NCI-H2107 treated with DMSO at 0.1 percent for 48 hours (cell line): Measurements from ENCODE around the gene TSHZ3.

Experiments used
- DNase-seq: peaks from one replicate; lab custom pipeline; 2025; ENCODE audit not compliant: unreplicated experiment; lab: John Stamatoyannopoulos, UW

TSHZ3 gene

DNA sequence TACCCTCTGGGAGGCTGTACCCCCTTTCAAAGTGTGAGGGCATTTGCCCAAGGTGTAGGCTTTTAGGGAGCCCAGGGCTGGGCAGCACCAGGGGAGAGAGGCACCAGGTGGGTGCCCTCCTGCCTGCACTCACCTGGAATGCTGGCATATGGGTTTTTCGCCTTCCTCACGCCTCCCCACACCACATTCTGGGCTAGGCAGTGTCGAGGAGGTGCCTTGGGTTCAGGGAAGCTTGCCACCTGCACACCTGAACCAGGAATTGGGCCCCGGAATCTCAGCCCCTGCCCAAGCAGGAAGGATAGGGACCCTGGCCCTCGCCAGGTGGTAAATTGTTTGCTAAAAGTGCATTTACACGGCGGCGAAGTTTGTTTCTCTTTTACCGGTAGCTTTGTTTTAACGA, 5.1 kb upstream of the TSHZ3 start:
- no peak for DNase-seq

DNA sequence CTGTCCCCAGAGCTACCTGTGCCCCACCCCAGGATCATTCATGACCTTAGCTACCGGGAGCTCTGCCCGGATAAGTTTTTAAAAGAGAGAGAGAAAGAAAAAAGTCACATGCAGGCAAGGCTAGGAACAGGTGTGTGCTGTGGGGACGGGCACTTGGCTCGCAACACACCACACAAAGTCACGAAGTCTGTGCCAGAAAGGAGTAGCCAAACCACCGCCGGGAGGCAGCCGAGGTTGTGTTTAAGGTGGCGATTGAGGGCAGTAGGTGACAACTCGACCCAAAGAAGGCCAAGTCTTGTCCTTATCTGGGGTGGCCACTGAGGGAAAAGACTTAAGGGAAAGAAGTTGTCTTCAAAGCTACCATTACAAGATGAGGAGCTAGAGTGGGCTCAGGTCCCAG, 4.6 kb upstream of the TSHZ3 start:
- no peak for DNase-seq

DNA sequence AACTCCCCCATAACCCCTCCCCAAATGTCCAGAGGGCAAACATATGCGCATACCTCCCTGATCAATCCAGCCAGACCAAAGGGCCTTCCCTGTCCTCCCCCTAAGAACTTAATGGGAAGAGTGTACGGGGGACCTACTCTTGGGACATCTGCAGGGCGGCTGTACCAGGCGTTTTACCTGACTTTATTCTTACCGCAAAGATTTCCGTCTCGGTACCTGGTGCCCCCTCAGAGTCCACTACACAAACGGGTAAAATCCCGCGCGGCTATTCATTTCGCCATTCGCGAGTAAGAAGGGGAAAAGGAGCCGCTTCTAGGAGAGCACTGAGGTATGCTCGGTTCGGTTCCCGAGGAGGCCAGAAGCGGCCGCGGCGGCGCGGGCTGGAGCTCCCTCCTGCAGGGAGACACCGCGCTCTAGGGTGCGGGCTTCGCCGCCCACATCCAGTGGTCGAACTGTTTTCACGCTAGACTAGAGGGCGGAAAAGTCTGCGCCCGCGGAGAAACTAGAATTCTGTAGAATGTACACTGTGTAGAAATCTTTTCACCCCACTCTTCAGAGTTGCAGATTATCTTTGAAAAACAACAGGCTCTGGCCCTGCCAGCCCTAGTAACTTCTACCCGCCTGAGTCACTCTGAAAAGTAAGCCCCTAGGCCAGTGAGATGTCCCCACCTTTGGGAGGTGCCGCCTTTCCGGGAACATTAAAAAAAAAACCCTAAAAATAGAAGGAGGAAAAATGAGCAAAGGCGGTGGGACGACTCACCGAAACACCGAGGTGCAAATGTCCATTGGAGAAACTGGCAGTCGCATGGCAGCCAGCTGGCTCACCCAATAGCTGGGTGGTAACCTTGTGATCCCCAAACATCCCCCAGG, 3.8 kb upstream of the TSHZ3 start:
- no peak for DNase-seq

DNA sequence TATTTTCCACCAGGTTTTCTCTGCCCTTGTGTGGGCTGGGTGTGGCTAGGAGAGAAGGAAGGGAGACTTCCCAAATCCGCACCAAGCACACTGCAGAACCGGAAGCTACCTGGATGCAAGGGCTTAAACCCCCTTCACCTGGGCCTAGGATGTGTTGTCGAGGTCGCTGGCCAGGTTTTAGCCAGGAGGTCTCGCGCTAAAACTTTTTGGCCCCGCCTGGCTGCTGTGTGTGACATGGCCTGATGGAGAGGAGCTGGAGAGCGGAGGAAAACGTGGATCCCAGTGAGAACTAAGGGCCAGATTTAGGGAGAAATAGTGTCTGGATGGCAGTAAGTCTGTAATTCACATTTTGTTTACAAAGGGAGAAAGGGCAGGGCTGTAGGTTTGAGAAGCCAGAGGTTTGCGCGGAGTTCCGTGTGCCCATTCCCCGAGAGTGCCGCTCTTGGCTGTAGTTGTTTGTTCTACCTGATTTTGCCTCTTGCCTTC, 3.1 kb upstream of the TSHZ3 start:
- DNase-seq: no peak

DNA sequence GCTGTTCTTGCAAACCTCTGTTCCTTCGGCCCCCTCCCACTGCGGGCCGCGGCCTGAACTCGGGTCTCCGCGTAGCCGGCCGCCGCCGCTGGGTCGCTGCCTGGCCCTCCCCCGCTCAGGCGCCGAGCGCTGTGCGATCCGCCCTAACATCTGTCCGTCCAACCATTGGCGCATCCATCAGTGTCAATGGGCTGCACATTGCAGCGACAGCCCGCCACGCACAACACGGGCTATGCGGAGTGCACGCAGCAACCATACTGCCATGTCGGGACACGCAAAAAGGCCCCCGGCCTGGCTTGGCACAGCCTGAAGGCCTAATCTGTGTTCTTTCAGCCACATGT, 2.6 kb upstream of the TSHZ3 start:
- DNase-seq: no peak

DNA sequence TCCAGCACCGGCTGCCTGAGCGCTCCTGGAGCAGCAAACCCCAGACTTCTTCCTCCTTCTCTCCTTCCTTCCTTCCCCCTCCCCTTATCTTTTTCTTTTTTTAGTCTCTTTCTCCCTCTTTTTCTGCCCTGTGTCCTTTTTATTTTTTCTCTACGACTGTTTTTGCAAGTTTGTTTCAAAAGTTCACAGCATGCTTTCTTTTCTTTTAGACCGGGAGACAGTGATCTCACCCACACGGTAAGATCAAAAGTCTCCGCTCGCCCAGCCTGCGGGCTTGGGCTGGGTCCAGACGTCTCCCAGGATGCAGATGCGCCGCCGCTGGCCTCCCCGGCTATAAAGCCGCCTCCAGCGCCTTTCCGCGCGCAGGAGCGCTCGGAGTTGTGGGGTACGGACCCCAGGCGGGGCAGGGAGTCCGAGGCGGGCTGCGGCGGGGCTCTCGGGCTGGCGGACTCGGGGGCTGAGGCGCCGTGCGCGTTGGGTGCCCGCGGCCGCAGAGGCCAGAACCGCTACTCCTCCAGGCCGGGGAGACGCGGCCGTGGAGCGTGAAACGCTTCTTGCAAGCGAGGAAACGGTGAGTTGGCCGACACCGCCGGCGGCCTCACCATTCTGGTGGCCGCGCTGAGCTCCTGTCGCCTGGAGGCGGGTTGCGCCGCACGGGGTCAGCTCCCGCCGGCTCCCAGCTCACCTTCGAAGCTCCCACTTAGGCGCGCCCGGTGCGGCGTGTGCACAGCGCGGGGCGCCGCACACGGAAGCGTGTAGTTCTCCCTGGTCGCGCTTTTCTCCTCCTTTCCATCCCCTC, 2.0 kb upstream of the TSHZ3 start:
- no peak for DNase-seq

DNA sequence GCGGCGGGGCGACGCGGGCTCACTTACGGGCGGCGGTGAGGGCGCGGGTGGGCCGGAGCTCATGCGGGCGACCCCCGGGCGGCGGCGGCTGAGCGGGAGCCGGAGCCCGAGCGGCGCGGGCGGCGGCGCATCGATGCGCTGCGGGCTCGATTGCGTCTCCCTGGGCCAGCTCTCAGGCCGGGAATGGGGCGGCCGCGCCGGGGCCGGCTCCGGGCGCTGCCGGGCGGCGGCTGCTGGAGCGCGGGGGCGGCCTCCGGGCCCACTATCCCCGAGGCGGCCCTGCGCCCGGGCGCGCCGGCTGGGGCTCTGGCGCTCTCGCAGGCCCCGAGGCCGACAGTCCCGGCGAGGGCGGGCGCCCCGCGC, 1.4 kb upstream of the TSHZ3 start:
- DNase-seq: no peak

DNA sequence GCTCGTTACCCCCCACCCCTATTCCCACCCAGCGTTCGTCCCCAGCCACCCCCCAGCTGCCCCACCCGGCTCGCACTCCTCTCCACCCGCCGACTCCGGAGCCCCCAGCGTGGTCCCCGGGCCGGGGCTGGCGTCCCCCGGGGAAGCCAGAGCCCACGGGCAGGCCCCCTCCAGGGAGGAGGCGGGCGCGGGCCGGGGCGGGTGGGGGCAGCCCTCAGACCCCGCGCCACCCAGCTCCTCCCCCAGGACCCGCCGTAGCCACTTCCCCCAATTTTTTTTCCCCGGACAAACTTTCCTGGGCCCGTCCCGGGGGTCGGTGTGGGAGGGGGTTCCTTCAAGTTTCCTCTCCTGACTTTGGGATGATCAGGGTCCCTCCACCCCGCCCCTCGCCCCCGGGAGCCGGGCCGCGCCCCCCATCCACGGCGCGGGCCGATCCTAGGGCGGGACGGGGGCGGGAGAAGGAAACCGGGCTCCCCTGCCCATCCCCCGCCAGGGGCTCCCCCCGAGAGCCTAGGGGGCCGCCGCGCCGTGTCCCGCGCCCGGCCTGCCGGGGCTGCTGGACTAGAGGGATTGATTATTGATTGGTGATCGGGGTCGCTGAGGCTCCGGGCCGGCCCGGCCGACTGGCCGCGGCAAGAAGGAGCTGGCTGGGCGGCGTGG, 927 bp upstream of the TSHZ3 start:
- DNase-seq: no peak

DNA sequence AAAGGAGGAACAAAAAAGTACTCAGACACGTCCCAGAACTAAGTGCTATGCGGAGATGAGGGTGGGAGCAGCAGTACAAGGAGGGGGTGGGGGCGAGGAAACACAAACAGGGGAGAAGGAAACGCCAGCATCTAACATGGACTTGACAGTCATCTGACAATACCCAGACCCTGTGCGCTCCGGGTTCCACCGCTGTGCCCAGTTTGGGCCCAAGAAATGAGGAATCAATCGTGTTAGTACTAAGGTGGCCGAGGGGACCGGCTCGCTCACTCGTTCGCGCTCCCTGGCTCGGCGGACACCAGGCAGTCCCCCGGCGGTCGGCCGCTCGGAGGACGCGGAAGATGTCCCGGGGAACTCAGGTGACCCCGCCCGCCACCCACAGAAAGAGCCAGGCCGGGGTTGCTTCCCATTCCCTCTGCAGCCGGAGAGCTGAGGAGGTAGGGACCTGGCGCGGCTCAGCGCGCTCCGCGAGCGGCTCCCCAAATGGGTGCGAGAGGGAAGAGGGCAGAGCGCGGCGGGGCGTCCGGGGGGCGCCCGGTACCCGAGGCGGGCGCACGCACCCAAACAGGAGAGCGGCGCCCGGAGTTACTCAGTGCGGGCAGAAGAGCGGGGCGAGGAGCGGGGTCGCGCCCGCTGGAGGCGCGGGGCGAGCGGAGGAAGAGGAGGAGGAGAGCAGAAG, 616 bp downstream of the TSHZ3 start:
- no peak for DNase-seq

DNA sequence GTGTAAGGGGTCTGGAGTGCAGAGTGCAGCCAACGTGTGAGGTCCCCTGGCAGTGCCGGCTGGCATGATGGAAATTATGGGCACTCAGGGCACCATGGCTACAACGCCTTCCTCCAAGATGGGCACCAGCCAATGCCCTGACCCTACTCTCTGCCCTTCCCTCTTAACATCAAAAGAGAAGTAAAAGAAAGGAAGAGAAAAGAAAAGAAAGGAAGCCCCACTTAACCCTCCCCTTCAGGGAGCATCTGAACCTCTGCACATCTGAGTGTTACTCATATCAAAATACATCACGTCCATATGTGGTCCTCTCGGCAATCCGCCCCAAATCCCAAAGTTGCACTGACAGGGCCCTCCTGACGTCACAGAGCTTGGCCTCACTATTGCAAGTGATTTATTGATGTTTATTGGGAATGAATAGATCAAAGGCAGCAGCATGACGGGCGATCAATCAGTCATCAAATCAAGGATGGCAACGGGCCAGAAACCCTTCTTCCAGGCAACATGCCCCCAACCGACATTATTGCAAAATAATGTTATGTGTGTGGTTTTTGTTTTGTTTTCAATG, 1.3 kb downstream of the TSHZ3 start:
- DNase-seq: no peak

DNA sequence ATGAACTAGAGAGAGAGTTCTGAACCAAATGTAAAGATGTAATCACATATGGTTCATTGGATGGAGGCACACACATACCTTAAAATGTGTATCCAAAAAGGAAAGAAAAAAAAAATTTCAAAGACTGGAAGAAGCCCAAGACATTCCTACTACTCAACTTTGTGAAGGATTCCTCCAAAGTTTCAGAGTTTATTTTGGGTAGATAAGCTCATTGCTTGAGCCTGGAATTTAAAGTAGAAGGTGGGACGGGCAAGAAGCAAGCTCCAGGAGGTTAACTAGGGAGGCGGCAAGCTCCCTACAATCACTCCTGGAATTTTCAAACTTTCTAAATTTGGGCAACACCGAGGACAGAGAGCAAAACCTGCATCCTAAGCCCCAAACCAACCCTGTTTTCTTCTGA, 1.9 kb downstream of the TSHZ3 start:
- no peak for DNase-seq

DNA sequence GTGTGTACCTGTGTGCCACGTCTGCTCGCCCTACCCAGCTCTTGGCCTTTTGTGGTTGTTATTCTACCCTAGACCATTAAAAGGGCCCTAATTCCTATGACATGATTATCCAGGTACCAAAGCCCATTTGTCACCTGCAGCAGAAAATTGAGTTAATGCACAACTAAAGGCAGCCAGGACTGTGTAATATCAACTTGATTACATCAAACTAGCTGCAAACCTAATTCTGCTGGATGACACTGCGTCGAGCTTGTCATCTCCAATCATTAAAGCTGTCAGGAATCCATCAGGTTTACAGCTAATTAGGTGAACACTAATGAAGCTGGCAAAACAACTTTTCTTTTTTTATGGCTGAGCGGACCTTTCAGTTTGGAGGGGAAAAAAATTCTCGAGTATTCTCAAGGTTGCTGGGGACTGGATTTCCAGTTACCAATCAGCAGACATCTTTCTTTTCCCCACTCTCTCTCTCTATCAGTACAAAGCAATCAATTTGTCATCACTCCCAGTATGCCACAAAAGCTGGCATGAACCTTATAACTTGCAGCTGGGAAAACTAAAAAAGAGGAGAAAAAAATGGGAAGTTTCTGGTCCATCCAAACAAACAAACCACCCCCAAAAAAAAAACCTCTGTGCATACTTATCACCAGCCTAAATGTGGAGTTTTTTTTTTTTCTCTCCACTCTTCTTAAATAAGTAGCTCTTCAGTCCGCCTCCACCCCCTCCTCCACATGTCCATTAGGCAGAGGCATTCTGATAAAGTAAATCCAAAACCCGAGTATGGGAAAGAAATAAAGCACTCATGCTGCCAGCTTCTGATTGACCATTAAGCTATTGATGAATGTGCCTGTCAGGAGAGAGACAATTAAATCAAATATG, 2.8 kb downstream of the TSHZ3 start:
- no peak for DNase-seq

DNA sequence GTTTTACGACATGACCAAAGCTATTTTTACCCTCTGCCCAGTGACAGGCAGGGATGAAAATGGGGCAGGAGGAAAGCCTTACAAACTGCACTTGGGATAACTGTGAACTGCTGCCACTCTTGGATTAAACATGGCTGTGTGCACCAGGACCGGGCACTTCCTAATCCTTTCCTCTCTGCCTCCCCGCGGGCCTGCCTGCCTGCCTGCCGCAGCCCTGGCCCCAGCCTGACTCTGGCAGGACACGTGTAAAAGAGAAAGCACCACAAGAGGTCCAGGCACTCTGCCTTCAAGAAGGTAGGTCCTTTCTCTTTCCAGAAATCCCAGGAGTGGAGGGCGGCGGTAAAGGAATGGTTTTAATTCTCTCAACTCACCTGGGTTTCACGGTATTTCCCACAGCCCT, 4.8 kb downstream of the TSHZ3 start:
- no peak for DNase-seq

DNA sequence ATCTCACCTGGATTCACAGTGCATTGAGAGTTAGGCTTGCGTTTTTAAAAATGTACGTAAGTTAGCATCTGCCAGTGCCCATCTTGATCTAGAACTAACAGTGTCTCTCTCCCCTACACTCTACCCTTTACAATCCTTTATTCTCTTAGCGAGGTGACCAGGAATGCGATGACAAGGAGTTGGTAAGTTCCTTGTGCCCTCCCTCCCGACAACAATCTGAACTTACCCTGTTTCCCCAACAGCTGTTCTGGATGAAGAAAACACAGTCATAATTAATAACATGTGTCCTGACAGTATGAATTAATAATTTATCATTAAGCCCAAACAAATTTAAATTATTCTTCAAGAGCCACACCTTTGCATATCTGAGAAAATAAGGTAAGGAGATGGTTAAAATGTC, 6.3 kb downstream of the TSHZ3 start:
- DNase-seq: no peak

DNA sequence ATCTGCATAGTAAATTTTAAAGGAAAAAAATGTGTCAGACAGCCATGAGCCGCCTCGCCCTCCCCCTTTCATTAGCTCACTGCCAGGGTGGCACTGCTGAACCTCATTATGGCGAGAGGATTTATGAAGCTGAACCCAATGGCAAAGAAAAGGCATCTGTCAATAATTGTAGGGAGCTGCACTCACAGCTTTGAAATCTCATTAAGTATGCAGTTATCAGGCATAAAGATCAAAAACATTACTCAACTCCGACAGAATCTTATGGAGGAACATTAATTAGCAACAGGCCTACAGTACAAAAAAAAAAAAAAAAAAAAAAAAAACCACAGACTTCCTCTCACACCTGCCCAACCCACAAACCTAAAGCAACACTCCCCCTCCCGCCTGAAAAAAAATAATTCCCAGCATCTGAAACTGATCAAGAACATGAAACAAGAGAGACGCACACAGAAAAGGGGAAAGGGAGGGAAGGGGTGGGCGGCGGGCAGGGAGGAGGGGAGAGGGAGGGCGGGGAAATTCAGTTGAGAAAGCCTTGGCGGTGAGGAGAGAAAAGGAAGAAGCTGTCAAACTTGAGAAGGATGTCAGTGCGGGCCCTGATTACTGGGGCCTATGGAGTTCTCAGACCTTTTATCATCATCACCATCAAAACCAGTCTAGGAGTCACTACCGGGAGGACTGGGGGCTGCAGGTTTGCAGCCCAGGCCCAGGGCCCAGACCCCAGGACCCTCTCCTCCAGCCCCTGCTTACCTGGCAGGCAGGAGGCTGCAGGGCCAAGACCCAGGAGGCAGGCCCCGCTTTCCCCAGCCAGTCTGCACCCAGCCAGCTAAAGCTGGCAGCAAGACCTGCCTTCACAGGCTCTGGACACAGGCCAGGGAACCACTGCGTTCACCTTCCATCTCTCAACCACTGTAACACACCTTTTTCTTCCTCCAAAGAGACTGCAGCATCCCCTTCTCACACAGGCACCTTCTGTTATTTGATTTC, 8.9 kb downstream of the TSHZ3 start:
- peak; percentile 37 for DNase-seq

DNA sequence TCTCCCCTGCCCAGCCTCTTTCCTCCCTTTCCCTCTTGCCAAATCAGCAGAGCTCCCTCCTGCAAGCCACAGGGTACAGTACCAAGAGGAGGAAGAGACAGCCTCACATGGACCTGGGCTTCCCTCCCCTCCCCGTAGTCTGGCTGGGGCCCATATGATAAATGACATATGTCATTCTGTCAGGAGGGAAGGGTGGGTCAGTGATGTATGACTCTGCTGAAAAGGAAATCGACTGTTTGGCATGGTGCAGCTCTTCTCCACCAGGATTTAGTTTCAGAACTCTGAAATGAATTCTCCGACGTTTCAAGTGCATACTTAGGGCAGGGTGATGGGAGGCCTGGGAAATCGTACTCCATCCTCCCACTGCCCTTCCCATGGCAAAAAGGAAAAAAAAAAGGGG, 9.8 kb downstream of the TSHZ3 start:
- DNase-seq: no peak

DNA sequence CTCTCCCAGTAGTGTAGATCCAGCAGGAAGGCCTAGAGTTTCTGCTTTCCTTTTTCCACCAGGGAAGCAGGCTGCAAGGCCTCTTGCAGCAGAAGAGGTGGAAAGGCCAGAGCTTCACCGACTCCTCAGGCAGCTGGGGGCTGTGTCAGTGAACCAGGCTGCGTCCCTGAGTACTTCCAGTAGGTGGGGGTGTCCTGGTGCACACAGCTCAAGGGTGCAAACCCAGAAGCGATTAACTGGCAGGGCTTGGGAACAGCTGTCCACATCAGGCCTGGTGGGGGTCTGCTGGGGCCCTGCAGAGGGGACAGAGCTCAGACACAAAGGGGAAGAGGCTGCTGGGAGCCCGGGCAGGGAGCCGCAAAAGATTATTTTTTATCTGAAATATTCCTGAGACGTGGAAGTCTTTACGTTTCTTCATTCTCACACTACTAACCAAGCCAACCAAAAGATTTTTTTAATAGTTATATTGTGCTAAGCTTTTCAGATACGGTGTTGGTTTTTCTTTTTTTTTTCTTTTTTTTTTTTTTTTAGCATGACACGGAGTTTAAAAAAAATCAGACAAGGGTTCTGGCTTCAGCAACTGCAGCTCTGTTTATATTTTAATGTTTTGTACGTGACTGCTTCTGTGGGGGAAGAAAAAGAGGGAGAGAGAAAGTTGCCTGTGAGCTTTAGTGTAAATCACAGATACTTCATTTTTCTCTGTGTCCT, 11.0 kb downstream of the TSHZ3 start:
- DNase-seq: no peak
